ENCODE results near the gene PPIC. TPM values are rescaled to one million over a fixed set of nuclear protein-coding genes. Genes with fewer than 3 reads are reported as not detected.

PPIC gene
- total RNA-seq, result 46.0 TPM
- long read RNA-seq, transcript PPIC-201 (5 exons, 1,380 nt), result major isoform, 29 of 31 reads
- long read RNA-seq, partial matches to known transcripts, result 0 of 31 reads
- long read RNA-seq, other reads (novel, unspliced or antisense), result 2 of 31 reads

DNA sequence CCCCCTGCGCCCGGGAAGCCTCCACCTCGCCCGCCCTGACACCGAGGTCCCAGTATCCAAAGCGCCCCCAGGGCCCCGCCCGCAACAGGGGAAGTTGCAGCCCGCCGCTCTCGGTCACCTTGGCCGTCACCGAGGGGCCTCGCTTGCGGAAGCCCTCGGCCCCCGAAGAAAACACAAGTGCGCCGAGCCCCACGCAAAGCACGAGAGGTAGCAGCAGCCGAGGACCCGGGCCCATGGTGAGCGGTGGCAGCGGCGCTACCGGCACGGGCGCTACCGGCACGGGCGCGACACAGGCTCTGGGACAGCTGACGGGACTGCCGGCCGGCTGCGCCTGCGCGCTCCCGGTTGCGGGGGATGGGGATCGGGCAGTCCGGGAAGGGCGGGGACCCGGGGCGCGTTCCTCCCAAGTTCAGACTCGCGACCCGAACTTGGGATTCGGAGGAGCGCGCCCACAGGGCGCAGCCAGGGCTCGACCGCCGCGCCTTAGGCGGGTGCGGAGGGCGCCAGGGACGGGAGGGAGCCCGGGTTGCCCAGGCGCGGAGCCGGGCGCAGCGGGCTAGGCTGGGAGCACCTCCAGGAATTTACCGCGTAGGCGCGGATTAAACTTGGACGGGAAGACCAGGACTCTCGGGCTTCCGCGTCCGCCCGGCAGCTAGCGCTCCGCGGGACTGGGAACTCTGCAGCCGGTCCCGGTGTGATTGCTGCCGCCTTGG, at the start of gene PPIC:
TSS of gene PPIC (minus strand) at position 335 of the 713 bp plus-strand sequence. CDS start at position 235, 100 bp downstream.
- ATAC-seq (peak; percentile 98), DNase-seq (ENCODE audit: missing footprints) (peak; percentile 91)
- intact Hi-C loops (cut with DNase I), result loop anchor here (5.0 kb wide), 1 partner anchor 259 kb away; the partner anchor contains the start of gene SNX2

GRCh38 chr5:123085638-123086286, 49.2 kb upstream of the PPIC start:
- DNase-seq (ENCODE audit: missing footprints) (no peak), ATAC-seq (no peak)
- intact Hi-C loops (cut with DNase I), result no loop called here

DNA sequence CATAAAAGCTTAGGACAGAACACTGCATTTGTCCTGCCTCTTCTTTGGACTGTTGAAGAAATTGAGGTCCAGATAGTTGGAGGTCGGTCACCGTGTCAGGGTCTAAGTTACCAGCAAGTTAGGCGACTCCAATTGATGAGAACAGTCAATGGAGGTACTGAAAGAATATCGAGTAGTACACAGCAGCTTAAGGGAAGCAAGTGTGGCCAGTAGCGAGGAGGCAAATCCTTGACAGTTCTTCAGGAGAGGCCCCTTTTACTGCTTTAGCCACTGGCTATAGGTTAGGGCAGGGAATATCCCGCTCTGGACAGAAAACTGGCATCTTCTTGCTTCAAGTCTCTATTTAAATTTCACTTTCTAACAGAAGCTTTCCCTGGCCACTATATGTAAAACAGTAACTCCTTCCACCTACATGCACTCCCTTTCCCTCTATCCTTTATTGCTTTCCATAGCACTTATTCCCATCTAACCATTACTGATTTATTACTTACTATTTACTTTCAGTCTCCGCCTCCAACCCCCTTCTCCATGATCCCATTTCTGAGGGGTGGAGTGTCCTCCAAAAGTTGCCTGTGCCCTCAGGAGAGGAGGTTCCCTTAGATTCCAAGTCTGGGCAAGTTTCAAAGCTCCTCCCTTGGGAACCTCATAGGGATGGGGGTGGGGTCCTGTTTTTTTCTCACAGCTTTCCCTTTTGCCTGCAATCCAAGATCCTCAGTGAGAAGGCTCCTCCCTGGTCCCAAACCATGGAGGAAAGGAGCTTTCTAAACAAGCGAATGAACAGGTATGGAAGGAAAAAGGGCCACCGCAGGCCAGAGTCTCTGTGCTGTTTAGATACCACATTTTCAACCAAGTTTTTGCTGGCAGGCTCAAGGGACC, 48.4 kb upstream of the PPIC start:
- no peak for ATAC-seq
- intact Hi-C loops (cut with DNase I), result no loop called here
- DNase-seq (ENCODE audit: missing footprints), result no peak

DNA sequence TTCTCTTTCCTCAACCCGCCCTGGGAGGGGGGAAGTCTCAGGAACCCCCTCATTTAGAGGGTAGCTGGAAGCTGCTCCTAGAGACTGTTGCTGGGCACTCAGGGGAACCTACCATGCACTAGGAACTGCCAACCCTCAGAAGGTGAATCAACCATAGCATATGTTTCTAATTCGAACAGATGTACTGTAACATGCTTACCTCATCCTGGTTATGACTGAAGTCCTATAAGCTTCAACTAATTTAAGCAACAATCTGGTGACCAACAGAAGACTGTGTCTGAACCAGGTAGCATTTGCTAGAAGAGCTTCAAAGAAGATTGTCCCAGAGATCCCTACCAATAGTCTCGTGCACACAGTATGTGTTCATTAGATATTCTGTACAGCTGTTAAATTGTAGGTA, 46.8 kb upstream of the PPIC start:
- intact Hi-C loops (cut with DNase I), result no loop called here
- DNase-seq (ENCODE audit: missing footprints), result no peak
- ATAC-seq, result no peak

GRCh38 chr5:123080215-123080614, 43.7 kb upstream of the PPIC start:
- DNase-seq (ENCODE audit: missing footprints) (no peak), ATAC-seq (no peak)
- intact Hi-C loops (cut with DNase I), result no loop called here

DNA sequence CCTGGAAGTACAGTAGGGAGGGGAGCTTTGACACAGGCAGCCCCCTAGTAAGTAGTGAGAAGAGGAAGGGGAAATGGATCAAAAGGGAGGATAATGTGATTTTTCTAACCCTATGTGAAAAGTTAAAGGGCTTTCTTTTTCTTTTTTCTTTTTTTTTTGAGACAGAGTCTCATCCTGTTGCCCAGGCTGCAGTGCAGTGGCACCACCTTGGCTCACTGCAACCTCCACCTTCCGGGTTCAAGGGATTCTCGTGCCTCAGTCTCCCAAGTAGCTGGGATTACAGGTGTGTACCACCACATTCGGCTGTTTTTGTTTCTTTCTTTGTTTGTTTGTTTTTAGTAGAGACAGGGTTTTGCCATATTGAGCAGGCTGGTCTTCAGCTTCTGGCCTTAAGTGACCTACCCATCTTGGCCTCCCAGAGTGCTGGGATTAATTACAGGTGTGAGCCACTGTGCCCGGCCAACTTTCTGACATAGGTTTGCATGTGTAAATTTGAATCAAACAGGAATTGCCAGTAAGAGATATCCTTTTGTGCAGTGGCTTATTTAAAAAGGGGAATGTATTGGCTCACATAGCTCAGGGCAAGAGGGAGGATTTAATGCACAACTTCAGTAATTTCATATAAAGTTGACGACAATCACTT, 39.1 kb upstream of the PPIC start:
- intact Hi-C loops (cut with DNase I), result no loop called here
- DNase-seq (ENCODE audit: missing footprints) (no peak), ATAC-seq (no peak)

GRCh38 chr5:123068368-123068938, 31.9 kb upstream of the PPIC start:
- DNase-seq (ENCODE audit: missing footprints), result no peak
- ATAC-seq, result no peak
- intact Hi-C loops (cut with DNase I), result no loop called here

GRCh38 chr5:123066016-123066415, 29.5 kb upstream of the PPIC start:
- DNase-seq (ENCODE audit: missing footprints), result no peak
- no peak for ATAC-seq
- intact Hi-C loops (cut with DNase I), result no loop called here

- ATAC-seq (no peak), DNase-seq (ENCODE audit: missing footprints) (no peak)
- intact Hi-C loops (cut with DNase I), result no loop called here
Measured at GRCh38 chr5:123059455-123059854, 22.9 kb upstream of the PPIC start.

DNA sequence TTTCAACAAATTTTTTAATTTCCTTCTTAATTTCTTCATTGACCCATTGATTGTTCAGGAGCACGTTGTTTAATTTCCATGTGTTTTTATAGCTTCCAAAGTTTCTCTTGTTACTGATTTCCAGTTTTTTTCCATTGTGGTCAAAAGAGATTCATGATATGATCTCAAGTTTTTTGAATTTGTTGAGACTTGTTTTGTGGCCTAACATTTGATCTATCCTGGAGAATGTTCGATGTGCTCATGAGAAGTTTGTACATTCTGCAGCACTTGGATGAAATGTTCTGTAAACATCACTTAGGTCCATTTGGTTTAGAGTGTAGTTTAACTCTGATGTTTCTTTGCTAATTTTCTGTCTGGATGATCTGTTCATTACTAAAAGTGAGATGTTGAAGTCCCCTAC, 14.7 kb upstream of the PPIC start:
- intact Hi-C loops (cut with DNase I), result no loop called here
- ATAC-seq, result no peak
- DNase-seq (ENCODE audit: missing footprints), result no peak

GRCh38 chr5:123047706-123048105, 11.2 kb upstream of the PPIC start:
- ATAC-seq (no peak), DNase-seq (ENCODE audit: missing footprints) (no peak)
- intact Hi-C loops (cut with DNase I), result no loop called here

DNA sequence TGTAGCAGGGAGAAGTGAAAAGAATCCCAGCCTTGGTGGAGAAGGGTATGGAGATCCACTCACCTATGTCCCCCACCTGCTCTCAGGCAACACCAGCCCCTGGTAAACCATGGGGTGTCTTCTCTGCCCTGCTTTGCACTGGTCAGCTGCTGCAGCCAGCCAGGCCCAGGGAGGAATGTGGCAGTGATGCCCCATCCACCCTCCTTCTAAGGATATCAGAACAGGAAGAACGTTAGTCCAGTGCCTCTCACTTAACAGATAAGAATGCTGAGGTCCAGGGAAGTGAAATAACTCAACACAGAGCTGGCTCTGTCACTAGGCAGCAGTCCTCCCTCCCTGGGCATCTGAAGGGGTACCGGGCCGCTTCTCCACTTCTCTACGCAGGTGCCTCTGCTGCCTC, 9.7 kb upstream of the PPIC start:
- ATAC-seq (no peak), DNase-seq (ENCODE audit: missing footprints) (no peak)
- intact Hi-C loops (cut with DNase I), result no loop called here

GRCh38 chr5:123044926-123045617, 8.5 kb upstream of the PPIC start:
- intact Hi-C loops (cut with DNase I), result no loop called here
- no peak for ATAC-seq
- no peak for DNase-seq (ENCODE audit: missing footprints)

- ATAC-seq (no peak), DNase-seq (ENCODE audit: missing footprints) (no peak)
- intact Hi-C loops (cut with DNase I), result loop anchor here (5.0 kb wide), 1 partner anchor 262 kb away; the partner anchor contains the start of gene SNX2
Measured at GRCh38 chr5:123039673-123040072, 3.1 kb upstream of the PPIC start.

GRCh38 chr5:123037104-123037418, 536 bp upstream of the PPIC start:
- DNase-seq (ENCODE audit: missing footprints) (no peak), ATAC-seq (no peak)
- intact Hi-C loops (cut with DNase I), result loop anchor here (5.0 kb wide), 1 partner anchor 260 kb away; the partner anchor contains the start of gene SNX2

DNA sequence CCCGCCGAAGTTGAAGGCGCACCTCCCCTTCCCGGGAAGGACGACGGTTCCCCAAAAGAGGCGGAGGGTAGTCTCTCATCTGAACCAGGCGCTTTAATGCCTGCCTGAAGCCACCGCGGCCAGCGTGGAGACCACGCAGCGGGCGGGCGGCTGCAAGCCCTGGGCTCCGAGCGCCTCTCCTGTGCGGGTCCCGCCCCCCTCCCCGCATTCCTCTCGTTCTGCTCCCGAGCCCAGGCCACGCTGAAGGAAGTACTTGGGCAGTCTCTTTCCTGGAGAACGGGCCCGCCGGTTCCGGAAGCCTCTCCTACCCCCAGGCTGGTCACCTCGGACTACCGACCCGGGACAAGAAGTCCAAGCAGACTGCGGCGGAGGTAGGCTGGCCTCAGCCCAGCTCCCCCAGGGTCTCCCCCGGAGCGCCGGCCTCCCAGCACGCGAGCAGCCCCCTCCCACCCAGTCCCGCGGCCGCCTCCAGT, 571 bp downstream of the PPIC start:
- peak; percentile 56 for ATAC-seq
- intact Hi-C loops (cut with DNase I), result loop anchor here (5.0 kb wide), 1 partner anchor 259 kb away; the partner anchor contains the start of gene SNX2
- DNase-seq (ENCODE audit: missing footprints), result peak; percentile 68

DNA sequence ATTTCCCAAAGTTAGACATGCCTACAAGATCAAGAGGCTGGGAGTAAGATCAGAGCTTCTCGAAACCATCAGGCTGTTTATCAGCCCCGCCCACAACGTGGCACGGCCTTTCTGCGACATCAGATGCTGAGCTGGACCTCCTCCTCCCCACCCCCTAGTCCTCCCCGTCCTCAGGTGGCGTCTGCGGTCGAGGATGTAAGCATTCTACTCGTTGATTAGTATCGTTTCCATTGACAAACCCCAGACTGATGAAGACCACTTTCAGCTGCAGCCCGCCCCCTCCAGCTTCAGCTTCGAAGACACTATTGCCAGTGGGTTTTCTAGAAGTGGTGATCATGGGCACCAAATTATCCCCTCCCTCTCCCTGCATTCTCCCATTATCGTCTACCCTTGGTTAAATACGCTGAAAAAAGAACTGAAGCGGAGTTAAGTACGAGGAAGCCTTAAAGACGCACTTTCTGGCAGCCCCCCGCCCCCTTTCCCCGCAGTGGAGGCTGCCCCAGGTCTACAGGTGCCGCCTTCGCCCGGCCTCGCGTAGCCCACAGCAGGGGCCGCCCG, 1.1 kb downstream of the PPIC start:
- ATAC-seq, result no peak
- intact Hi-C loops (cut with DNase I), result loop anchor here (5.0 kb wide), 1 partner anchor 258 kb away; the partner anchor contains the start of gene SNX2
- no peak for DNase-seq (ENCODE audit: missing footprints)

Measured in Right ventricle myocardium inferior (tissue), 1 donor.